ENCODE measurements around the gene HGFAC.

The HGFAC gene

GRCh38 chr4:3497095-3497494 is 55.3 kb downstream of the HGFAC start:
- Histone ChIP-seq H3K4me1 (ENCODE audit: control insufficient read depth, insufficient read depth, low read depth, low read length) (peaks cover 33% of the 10 kb centered on the region), H2BK15ac (ENCODE audit: low read depth, poor library complexity, severe bottlenecking) (no peak overlapping the region), H3K9me3 (ENCODE audit: control insufficient read depth, low read length) (no peaks in the 10 kb centered on the region), H3K14ac (ENCODE audit: low read length in 2 of 2) (no peak overlapping the region), H4K8ac (ENCODE audit: low read length) (no peak overlapping the region), H3K9ac (ENCODE audit: low read length) (no peak overlapping the region), H3K23ac (ENCODE audit: low read length in 2 of 2) (no peak overlapping the region), H3K4me2 (ENCODE audit: low read length, poor library complexity, severe bottlenecking) (no peak overlapping the region), H2AK5ac (ENCODE audit: low read length, severe bottlenecking) (no peak overlapping the region), H3K18ac (ENCODE audit: low read depth in 1 of 2, low read length in 2 of 2) (no peak overlapping the region), H3K4ac (ENCODE audit: low read depth in 1 of 2, low read length in 2 of 2) (no peak overlapping the region), H3K36me3 (ENCODE audit: control insufficient read depth in 1 of 2, insufficient read depth in 2 of 2, low read depth in 1 of 2, low read length in 2 of 2) (peaks cover 0 to 71% of the 10 kb centered on the region in 2 experiments), H3K4me3 (ENCODE audit: insufficient read depth in 1 of 2, low read depth in 1 of 2, low read length in 2 of 2) (no peak overlapping the region), H2BK5ac (ENCODE audit: low read depth, low read length, poor library complexity, severe bottlenecking) (no peak overlapping the region), H2AFZ (ENCODE audit: low read depth, low read length) (no peak overlapping the region), H2BK120ac (ENCODE audit: low read depth, low read length) (no peak overlapping the region), H4K91ac (ENCODE audit: low read length) (no peak overlapping the region), H3K27ac (ENCODE audit: low read length, poor library complexity, severe bottlenecking) (no peak overlapping the region), H3K27me3 (ENCODE audit: control insufficient read depth in 1 of 2, insufficient read depth in 1 of 2, low read length in 2 of 2) (peaks cover 13 to 44% of the 10 kb centered on the region in 2 experiments), H3K79me1 (replicated peaks; ENCODE audit: low read length, poor library complexity, severe bottlenecking) (peaks cover 24% of the 10 kb centered on the region), H2BK12ac (ENCODE audit: low read length in 2 of 2) (no peak overlapping the region)
- DNase-seq, result no peak
- 93% methylated on average over 6 of the region's 6 CpGs for WGBS

DNA sequence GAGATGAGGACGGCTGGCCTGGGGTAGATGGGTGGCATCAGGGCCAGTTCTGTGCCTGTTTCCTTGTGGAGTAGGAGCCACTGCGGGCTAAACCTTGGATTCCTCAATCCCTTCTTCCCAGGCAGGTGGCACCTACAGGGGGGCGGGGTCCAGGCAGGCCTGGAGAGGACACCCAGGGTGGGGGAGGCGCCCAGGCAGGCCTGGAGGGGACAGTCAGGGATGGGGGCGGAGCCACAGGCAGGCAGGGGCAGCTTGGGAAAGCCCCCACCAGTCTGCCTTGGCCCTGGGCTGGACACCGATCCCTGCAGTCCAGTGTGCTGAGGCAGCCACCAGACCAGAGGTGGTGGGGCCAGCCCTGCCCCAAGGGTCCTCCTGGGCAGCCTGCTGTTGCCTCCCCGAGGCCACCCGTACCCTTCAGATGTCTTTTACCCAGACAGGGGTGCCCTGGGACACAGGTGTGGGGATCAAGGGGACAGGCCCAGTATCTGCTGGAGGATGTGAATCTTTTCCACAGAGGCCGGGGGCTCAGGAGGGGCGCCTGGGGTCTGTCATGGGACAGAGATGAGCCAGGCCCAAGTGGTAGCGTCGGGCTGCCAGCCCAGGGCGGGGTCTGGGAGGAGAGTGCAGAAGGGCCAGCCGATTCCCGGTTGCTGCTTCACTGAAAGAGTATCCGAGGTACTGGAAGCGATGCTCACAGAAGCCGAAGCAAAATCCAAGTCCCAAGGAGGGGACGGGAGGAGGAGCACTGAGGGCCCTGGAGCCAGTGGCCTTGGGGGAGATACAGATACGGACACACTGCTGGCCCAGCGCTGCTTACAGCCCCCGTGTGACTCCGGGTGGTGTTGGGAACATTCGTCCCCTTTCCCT is 56.0 kb downstream of the HGFAC start:
- no peak overlapping the region for H2BK120ac ChIP-seq (ENCODE audit: low read depth, low read length)
- H3K4me2 ChIP-seq (ENCODE audit: low read length, poor library complexity, severe bottlenecking), result no peak overlapping the region
- DNase-seq, result no peak
- WGBS, result 85% methylated on average over 24 of the region's 24 CpGs
- no peak overlapping the region for H3K4ac ChIP-seq (ENCODE audit: low read depth in 1 of 2, low read length in 2 of 2)
- H3K9ac ChIP-seq (ENCODE audit: low read length), result no peak overlapping the region
- no peak overlapping the region for H4K8ac ChIP-seq (ENCODE audit: low read length)
- no peak overlapping the region for H3K18ac ChIP-seq (ENCODE audit: low read depth in 1 of 2, low read length in 2 of 2)
- peaks cover 13 to 38% of the 10 kb centered on the region in 2 experiments for H3K27me3 ChIP-seq (ENCODE audit: control insufficient read depth in 1 of 2, insufficient read depth in 1 of 2, low read length in 2 of 2)
- no peak overlapping the region for H2AFZ ChIP-seq (ENCODE audit: low read depth, low read length)
- no peak overlapping the region for H3K27ac ChIP-seq (ENCODE audit: low read length, poor library complexity, severe bottlenecking)
- H2BK5ac ChIP-seq (ENCODE audit: low read depth, low read length, poor library complexity, severe bottlenecking), result no peak overlapping the region
- H2BK12ac ChIP-seq (ENCODE audit: low read length in 2 of 2), result no peak overlapping the region
- no peak overlapping the region for H3K4me3 ChIP-seq (ENCODE audit: insufficient read depth in 1 of 2, low read depth in 1 of 2, low read length in 2 of 2)
- peaks cover 0 to 75% of the 10 kb centered on the region in 2 experiments for H3K36me3 ChIP-seq (ENCODE audit: control insufficient read depth in 1 of 2, insufficient read depth in 2 of 2, low read depth in 1 of 2, low read length in 2 of 2)
- H3K23ac ChIP-seq (ENCODE audit: low read length in 2 of 2), result no peak overlapping the region
- H4K91ac ChIP-seq (ENCODE audit: low read length), result no peak overlapping the region
- peak overlapping the region in 1 of 2 experiments; percentile 22 for H3K14ac ChIP-seq (ENCODE audit: low read length in 2 of 2)
- peaks cover 26% of the 10 kb centered on the region for H3K4me1 ChIP-seq (ENCODE audit: control insufficient read depth, insufficient read depth, low read depth, low read length)
- no peaks in the 10 kb centered on the region for H3K9me3 ChIP-seq (ENCODE audit: control insufficient read depth, low read length)
- no peak overlapping the region for H2AK5ac ChIP-seq (ENCODE audit: low read length, severe bottlenecking)
- peaks cover 31% of the 10 kb centered on the region for H3K79me1 ChIP-seq (replicated peaks; ENCODE audit: low read length, poor library complexity, severe bottlenecking)
- no peak overlapping the region for H2BK15ac ChIP-seq (ENCODE audit: low read depth, poor library complexity, severe bottlenecking)

DNA sequence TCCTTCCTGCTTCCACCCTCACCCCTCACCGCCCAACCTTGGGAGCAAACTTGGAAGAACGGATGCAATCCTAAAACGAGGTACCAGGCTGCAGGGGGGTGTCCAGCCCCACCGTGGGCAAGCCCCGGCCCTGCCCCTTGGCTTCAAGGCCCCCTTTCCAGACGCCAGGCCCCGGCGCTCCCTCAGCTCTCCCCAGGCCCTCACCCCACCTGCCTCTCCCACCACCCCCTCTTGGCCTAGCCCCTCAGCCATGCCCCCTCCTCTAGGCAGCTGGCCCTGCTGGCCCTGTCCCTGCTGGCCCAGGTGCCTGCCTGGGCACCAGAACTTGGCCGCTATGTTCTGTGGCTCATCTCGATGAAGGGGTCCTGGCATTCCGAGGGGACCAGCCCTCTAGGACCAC is 56.6 kb downstream of the HGFAC start:
- H3K9ac ChIP-seq (ENCODE audit: low read length), result no peak overlapping the region
- H3K27me3 ChIP-seq (ENCODE audit: control insufficient read depth in 1 of 2, insufficient read depth in 1 of 2, low read length in 2 of 2), result peaks cover 13 to 32% of the 10 kb centered on the region in 2 experiments
- H2AFZ ChIP-seq (ENCODE audit: low read depth, low read length), result no peak overlapping the region
- no peak overlapping the region for H2BK120ac ChIP-seq (ENCODE audit: low read depth, low read length)
- peaks cover 24% of the 10 kb centered on the region for H3K4me1 ChIP-seq (ENCODE audit: control insufficient read depth, insufficient read depth, low read depth, low read length)
- no peak overlapping the region for H2BK5ac ChIP-seq (ENCODE audit: low read depth, low read length, poor library complexity, severe bottlenecking)
- no peak overlapping the region for H2AK5ac ChIP-seq (ENCODE audit: low read length, severe bottlenecking)
- peaks cover 36% of the 10 kb centered on the region for H3K79me1 ChIP-seq (replicated peaks; ENCODE audit: low read length, poor library complexity, severe bottlenecking)
- WGBS, result 81% methylated on average over 11 of the region's 11 CpGs
- H4K8ac ChIP-seq (ENCODE audit: low read length), result no peak overlapping the region
- H3K27ac ChIP-seq (ENCODE audit: low read length, poor library complexity, severe bottlenecking), result no peak overlapping the region
- no peaks in the 10 kb centered on the region for H3K9me3 ChIP-seq (ENCODE audit: control insufficient read depth, low read length)
- H3K18ac ChIP-seq (ENCODE audit: low read depth in 1 of 2, low read length in 2 of 2), result no peak overlapping the region
- no peak overlapping the region for H3K23ac ChIP-seq (ENCODE audit: low read length in 2 of 2)
- H3K36me3 ChIP-seq (ENCODE audit: control insufficient read depth in 1 of 2, insufficient read depth in 2 of 2, low read depth in 1 of 2, low read length in 2 of 2), result peaks cover 0 to 75% of the 10 kb centered on the region in 2 experiments
- H4K91ac ChIP-seq (ENCODE audit: low read length), result no peak overlapping the region
- H3K4ac ChIP-seq (ENCODE audit: low read depth in 1 of 2, low read length in 2 of 2), result no peak overlapping the region
- no peak overlapping the region for H2BK12ac ChIP-seq (ENCODE audit: low read length in 2 of 2)
- no peak for DNase-seq
- H3K14ac ChIP-seq (ENCODE audit: low read length in 2 of 2), result no peak overlapping the region
- H2BK15ac ChIP-seq (ENCODE audit: low read depth, poor library complexity, severe bottlenecking), result no peak overlapping the region
- H3K4me3 ChIP-seq (ENCODE audit: insufficient read depth in 1 of 2, low read depth in 1 of 2, low read length in 2 of 2), result no peak overlapping the region
- H3K4me2 ChIP-seq (ENCODE audit: low read length, poor library complexity, severe bottlenecking), result no peak overlapping the region
